GM19240 (cell line): ENCODE results near the gene CAVIN1.
"Not testable (repeated sequence)": the region's sequence is repeated elsewhere in the genome, so short reads cannot be mapped to it uniquely, and the experiment has no call there.

Source experiments
- DNase-seq: peaks from one replicate; pipeline ENCODE4 v3.0.0; 2011; ENCODE audit warnings: low spot score; ENCODE audit not compliant: insufficient read length

Gene CAVIN1

GRCh38 chr17:42405963-42406495 lies 17.0 kb downstream of the CAVIN1 start:
- peak; percentile 87 for DNase-seq

GRCh38 chr17:42405076-42405475 lies 18.0 kb downstream of the CAVIN1 start:
- no peak for DNase-seq

GRCh38 chr17:42404326-42405055 lies 18.6 kb downstream of the CAVIN1 start:
- DNase-seq: no peak

- DNase-seq: peak; percentile 74
These were observed 19.9 kb downstream of the CAVIN1 start for GRCh38 chr17:42403150-42403549.

- no peak for DNase-seq
These were observed 20.9 kb downstream of the CAVIN1 start for GRCh38 chr17:42402117-42402516.

- not testable (repeated sequence) for DNase-seq
These were observed 22.1 kb downstream of the CAVIN1 start for GRCh38 chr17:42400844-42401375.

- no peak for DNase-seq
These were observed 22.9 kb downstream of the CAVIN1 start for GRCh38 chr17:42399948-42400843.

- no peak for DNase-seq
These were observed 23.9 kb downstream of the CAVIN1 start for GRCh38 chr17:42399121-42399520.

- not testable (repeated sequence) for DNase-seq
These were observed 27.5 kb downstream of the CAVIN1 start for GRCh38 chr17:42395601-42396000.

- DNase-seq: no peak
These were observed 28.2 kb downstream of the CAVIN1 start for GRCh38 chr17:42394838-42395237.

GRCh38 chr17:42392692-42393415 lies 30.2 kb downstream of the CAVIN1 start:
- peak; percentile 52 for DNase-seq

GRCh38 chr17:42391439-42391838 lies 31.6 kb downstream of the CAVIN1 start:
- DNase-seq: not testable (repeated sequence)

GRCh38 chr17:42389899-42390298 lies 33.2 kb downstream of the CAVIN1 start:
- no peak for DNase-seq

GRCh38 chr17:42389135-42389417 lies 34.0 kb downstream of the CAVIN1 start:
- no peak for DNase-seq

- DNase-seq: peak; percentile 91
These were observed 34.5 kb downstream of the CAVIN1 start, which contains the start of gene STAT3 for GRCh38 chr17:42388381-42389134. STAT3 (minus strand) TSS chr17:42388442; CDS start chr17:42348516, 39,926 bp downstream.

- DNase-seq: no peak
These were observed 35.2 kb downstream of the CAVIN1 start for GRCh38 chr17:42387661-42388380.

GRCh38 chr17:42386777-42387657 lies 36.0 kb downstream of the CAVIN1 start:
- DNase-seq: no peak

- no peak for DNase-seq
These were observed 41.2 kb downstream of the CAVIN1 start for GRCh38 chr17:42381898-42382297.

GRCh38 chr17:42380935-42381334 lies 42.1 kb downstream of the CAVIN1 start:
- DNase-seq: no peak
